ENCODE data around the gene EHD3.

EHD3 gene

GRCh38 chr2:31266804-31267203 lies 32.9 kb downstream of the EHD3 start:
- TF ChIP-seq USF1 (IDR thresholded peaks at IDR 0.05) (no peak), CEBPB (IDR thresholded peaks at IDR 0.05) (no peak), REST (IDR thresholded peaks at IDR 0.05; ENCODE audit: low read depth) (no peak), MAX (IDR thresholded peaks at IDR 0.05) (no peak), EP300 (IDR thresholded peaks at IDR 0.05; ENCODE audit: borderline replicate concordance) (no peak), FOXM1 (IDR thresholded peaks at IDR 0.05; ENCODE audit: borderline replicate concordance, low read depth) (no peak), ZBTB7A (IDR thresholded peaks at IDR 0.05; ENCODE audit: low read depth) (no peak), EGR1 (IDR thresholded peaks at IDR 0.05) (no peak), CREB1 (IDR thresholded peaks at IDR 0.05; ENCODE audit: low read depth) (no peak), YY1 (IDR thresholded peaks at IDR 0.05; ENCODE audit: low read depth) (no peak), NFIC (IDR thresholded peaks at IDR 0.05) (no peak), TEAD4 (IDR thresholded peaks at IDR 0.05) (no peak), TAF1 (IDR thresholded peaks at IDR 0.05; ENCODE audit: low read depth) (no peak), TCF12 (IDR thresholded peaks at IDR 0.05; ENCODE audit: low read depth) (no peak), RAD21 (IDR thresholded peaks at IDR 0.05; ENCODE audit: low read depth) (no peak)

- TF ChIP-seq REST (IDR thresholded peaks at IDR 0.05; ENCODE audit: low read depth) (no peak), FOXM1 (IDR thresholded peaks at IDR 0.05; ENCODE audit: borderline replicate concordance, low read depth) (no peak), TEAD4 (IDR thresholded peaks at IDR 0.05) (no peak), NFIC (IDR thresholded peaks at IDR 0.05) (no peak), TCF12 (IDR thresholded peaks at IDR 0.05; ENCODE audit: low read depth) (no peak), YY1 (IDR thresholded peaks at IDR 0.05; ENCODE audit: low read depth) (no peak), MAX (IDR thresholded peaks at IDR 0.05) (no peak)
Measured at GRCh38 chr2:31267437-31268120, 33.6 kb downstream of the EHD3 start.

- TF ChIP-seq EGR1 (IDR thresholded peaks at IDR 0.05) (no peak), TCF12 (IDR thresholded peaks at IDR 0.05; ENCODE audit: low read depth) (no peak), NFIC (IDR thresholded peaks at IDR 0.05) (no peak), TEAD4 (IDR thresholded peaks at IDR 0.05) (no peak), CEBPB (IDR thresholded peaks at IDR 0.05) (no peak), REST (IDR thresholded peaks at IDR 0.05; ENCODE audit: low read depth) (no peak), RAD21 (IDR thresholded peaks at IDR 0.05; ENCODE audit: low read depth) (no peak), YY1 (IDR thresholded peaks at IDR 0.05; ENCODE audit: low read depth) (no peak), ZBTB7A (IDR thresholded peaks at IDR 0.05; ENCODE audit: low read depth) (no peak), MAX (IDR thresholded peaks at IDR 0.05) (no peak)
Measured at GRCh38 chr2:31268344-31268743, 34.4 kb downstream of the EHD3 start.

GRCh38 chr2:31269087-31269486 lies 35.1 kb downstream of the EHD3 start:
- TF ChIP-seq NFIC (IDR thresholded peaks at IDR 0.05) = no peak
- TF ChIP-seq CREB1 (IDR thresholded peaks at IDR 0.05; ENCODE audit: low read depth) = no peak
- no peak for TF ChIP-seq MAX (IDR thresholded peaks at IDR 0.05)
- TF ChIP-seq REST (IDR thresholded peaks at IDR 0.05; ENCODE audit: low read depth) = no peak
